GM12801 (cell line): ENCODE measurements around the gene MCAM.

ENCODE experiments used
- TF ChIP-seq, protein P1 (sequence below): IDR thresholded peaks from one replicate; pipeline ENCODE4 v1.5.1; 2011; ENCODE audit warnings: control low read depth; ENCODE audit not compliant: insufficient read length; ENCODE audit errors: extremely low read depth

MCAM gene

DNA sequence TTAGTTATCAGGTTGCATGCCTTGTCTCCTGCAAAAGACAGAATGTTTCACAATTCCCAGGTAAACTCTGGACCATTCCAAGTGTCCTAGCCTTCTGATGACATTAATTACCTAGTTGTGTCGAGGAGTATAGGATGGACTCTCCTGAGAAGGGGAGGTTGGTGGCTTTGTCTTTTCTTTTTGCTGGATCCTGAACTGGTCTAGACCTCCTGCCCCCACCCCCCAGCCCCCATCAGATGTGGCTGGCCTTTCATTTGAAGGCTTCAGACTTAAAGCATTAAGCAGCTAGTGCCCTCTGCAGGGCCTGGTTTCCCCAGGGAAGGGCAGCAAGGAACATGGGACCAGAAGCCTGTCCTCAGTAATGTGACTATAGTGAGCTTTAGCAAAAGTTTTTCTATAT is 9.7 kb downstream of the MCAM start:
- TF ChIP-seq, protein P1, sequence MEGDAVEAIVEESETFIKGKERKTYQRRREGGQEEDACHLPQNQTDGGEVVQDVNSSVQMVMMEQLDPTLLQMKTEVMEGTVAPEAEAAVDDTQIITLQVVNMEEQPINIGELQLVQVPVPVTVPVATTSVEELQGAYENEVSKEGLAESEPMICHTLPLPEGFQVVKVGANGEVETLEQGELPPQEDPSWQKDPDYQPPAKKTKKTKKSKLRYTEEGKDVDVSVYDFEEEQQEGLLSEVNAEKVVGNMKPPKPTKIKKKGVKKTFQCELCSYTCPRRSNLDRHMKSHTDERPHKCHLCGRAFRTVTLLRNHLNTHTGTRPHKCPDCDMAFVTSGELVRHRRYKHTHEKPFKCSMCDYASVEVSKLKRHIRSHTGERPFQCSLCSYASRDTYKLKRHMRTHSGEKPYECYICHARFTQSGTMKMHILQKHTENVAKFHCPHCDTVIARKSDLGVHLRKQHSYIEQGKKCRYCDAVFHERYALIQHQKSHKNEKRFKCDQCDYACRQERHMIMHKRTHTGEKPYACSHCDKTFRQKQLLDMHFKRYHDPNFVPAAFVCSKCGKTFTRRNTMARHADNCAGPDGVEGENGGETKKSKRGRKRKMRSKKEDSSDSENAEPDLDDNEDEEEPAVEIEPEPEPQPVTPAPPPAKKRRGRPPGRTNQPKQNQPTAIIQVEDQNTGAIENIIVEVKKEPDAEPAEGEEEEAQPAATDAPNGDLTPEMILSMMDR, result no peak

DNA sequence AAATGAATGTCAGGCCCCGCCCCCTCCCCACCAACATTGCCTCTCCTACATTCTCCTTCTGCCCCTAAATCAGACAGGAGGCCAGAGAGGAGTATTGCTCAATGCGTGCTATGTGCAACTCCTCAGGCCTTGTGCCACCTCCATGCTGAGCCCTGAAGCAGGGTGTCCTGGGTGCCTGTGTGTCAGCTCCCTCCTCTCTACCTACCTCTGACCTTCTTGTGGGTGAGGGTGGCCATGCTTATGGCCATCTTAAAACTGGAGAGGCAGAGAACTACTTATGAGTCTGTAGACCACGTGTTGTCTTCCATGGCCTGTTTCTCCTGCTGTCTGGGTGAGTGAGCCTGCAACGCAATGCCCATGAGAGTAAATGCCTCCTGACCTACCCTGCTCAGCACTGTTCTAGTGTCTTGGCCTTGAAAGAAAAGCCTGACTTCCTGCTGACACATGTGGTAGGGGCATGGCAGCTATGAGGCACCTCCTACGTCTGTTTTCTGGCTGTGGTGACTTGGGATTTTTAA is 10.5 kb downstream of the MCAM start:
- TF ChIP-seq, protein P1, result no peak

DNA sequence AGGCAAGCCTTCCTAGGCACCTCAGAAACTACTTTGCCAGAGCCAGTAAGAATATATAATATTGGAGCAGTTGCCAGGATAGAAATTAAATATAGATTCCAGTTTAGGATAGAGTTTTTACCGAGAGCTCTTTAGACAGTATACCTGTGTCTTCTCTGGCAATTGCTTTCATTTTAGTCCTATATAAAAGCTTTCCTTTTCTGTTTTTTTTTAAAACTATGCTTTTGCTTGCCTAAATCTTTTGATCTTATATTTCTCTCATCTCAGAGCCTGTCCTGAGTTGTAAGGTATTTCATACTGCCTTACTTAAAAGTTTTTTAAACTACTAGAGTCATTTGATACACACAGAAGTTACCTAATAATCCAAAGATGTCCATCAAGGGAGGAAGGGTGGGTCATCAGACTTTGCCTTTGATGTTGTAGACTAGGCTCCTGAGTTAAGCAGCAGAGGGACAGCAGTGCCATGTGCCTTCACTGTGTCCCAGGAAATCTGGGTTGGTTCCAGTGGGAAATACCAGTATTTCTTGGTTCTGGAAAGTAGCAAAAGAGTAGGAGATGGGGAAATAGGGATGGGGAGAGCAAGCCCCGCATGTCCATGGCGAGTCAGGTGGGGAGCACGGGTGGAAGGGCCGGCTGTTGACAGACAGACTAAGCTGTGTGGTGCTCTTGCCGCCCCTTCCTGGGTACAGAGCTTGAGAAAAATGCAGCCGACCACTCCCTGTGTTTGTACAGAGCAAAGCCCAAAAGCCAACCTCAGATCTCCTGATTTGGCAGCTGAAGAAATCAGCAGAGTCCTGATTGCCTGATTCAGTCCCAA is 11.2 kb downstream of the MCAM start:
- TF ChIP-seq, protein P1, result no peak

DNA sequence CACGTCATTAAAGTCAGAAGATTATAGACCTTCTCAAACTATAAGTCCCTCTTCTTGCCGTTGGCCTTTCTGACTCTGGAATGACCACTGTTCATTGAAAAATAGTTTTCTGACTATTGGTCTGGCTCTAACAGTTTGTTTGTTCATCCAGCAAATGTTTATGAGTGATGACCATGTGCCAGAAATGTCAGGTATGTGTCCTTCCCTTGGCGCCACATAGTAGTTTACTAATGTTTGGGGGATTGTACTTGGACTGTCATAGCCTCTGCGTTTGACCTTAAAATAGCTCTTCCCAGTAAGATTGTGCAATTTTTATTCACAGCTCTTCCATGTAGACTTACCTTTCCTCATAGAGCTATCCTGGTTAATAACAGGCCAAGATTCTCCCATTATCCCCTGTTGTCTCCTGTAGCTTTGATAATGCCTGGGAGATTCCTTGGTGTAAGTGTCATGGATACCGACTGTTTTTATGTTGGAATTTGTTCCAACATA is 13.7 kb downstream of the MCAM start:
- TF ChIP-seq, protein P1, result no peak

DNA sequence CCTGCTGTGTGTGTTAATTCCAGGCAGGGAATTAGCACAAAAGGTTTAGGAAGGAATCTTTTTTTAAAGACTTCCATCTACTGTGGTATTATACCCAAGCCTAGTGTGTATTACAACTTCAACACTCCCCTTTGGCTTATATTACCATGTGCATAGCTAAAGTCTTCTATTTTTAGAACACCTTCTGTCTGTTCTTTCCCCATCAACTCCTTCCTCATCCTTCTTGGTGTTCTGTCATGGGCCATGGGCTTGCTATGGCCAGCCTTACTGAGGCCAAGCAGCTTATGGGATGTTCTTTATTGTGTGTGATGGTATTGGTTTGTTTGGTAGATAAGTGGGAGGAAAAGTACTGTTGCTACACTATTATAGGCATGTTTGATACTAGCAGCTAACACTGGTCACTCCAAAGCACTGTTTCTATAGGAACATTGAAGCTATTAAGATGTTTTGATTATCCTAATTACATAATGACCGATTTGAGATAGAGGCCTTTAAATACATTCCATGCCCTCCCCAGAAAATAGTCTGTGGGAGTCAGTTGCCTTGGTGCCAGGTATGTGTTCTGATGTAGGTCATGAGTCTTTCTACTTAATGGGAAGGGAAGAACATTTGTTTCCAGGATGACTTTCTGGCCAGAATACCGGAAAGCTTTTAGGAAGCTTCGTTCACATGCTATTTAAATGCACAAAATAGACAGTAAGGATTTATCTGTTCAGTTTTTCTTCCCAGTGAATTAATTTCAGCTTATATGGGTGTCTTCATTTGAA is 16.5 kb downstream of the MCAM start:
- TF ChIP-seq, protein P1, result no peak

DNA sequence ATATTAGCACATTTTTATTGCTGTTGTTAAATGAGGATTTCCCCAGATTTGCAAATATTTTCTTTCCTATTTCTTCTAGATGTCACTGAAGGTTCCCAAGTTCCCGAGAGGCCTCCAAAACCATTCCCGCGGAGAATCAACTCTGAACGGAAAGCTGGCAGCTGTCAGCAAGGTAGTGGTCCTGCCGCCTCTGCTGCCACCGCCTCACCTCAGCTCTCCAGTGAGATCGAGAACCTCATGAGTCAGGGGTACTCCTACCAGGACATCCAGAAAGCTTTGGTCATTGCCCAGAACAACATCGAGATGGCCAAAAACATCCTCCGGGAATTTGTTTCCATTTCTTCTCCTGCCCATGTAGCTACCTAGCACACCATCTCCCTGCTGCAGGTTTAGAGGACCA is 17.5 kb downstream of the MCAM start:
- TF ChIP-seq, protein P1, result no peak

DNA sequence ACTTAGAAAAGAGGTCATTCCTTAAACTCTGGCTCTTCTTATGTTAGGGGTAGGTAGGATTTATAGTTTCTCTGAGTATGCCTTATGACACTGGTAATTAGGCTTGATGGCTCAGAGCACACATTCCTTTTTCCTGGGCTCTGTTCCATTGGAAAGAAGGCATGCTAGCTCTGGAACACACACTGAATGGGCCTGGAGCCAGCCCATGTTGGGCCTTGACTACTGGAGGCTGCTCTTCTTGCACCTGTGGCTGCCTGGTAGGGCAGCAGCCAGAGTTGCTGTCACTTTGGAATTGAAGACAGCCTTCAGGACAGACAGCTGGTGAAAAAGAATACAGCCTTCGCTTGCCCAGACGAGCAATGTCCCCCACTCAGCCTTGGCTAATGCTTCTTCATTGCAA is 18.2 kb downstream of the MCAM start:
- TF ChIP-seq, protein P1, result no peak
